ENCODE results near the gene MYH7B.

The MYH7B gene

DNA sequence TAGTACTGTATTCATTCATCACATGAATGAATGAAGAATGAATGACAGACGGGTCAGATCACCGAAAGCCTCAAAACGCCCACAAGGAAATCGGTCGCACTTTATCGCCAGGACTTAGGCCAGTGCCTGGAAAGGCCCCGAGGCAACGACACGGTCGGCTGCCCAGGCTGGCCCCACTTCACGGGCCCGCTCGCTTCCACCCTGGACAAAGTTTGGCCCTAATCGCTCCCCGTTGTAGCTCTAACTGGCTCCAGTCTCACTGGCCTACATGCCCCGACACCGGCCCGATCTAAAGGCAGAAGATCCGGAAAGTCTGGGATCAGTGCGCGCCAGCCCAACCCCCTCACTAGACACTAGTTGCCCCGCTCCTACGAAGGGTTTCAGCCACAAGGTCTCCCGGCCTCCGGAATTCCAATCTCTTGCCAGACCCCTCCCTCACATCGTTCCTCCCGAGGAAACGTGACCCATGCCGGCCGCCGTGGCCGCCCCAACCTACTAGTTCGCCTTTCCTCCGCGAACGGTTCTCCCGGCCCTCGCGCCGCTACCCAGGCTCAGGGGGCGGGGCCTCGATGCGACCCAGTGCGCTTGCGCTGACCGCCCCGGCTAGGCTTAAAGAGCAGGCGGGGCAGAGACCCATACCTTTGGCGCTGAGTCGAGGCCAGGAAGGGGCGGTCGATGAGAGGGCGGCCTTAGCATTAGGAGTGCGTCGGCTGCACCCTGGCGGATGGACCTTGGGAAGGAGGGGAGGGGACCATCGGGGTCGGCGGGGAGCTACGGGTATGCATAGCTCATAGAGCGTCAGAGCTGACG is at the start of gene MYH7B, which contains the start of gene GSS:
TSS of gene MYH7B (plus strand) at position 638 of the 810 bp plus-strand sequence. CDS start 22,138 bp downstream, outside the sequence.
TSS of gene GSS (minus strand) at position 576 of the 810 bp plus-strand sequence. CDS start 3,954 bp downstream, outside the sequence.
- peak; percentile 93 for DNase-seq (ENCODE audit: low read depth)

- DNase-seq (ENCODE audit: low read depth) = no peak
Measured at GRCh38 chr20:34907616-34908469, 47.8 kb upstream of the MYH7B start.

- DNase-seq (ENCODE audit: low read depth) = no peak
Measured at GRCh38 chr20:34915131-34915530, 40.5 kb upstream of the MYH7B start.

DNA sequence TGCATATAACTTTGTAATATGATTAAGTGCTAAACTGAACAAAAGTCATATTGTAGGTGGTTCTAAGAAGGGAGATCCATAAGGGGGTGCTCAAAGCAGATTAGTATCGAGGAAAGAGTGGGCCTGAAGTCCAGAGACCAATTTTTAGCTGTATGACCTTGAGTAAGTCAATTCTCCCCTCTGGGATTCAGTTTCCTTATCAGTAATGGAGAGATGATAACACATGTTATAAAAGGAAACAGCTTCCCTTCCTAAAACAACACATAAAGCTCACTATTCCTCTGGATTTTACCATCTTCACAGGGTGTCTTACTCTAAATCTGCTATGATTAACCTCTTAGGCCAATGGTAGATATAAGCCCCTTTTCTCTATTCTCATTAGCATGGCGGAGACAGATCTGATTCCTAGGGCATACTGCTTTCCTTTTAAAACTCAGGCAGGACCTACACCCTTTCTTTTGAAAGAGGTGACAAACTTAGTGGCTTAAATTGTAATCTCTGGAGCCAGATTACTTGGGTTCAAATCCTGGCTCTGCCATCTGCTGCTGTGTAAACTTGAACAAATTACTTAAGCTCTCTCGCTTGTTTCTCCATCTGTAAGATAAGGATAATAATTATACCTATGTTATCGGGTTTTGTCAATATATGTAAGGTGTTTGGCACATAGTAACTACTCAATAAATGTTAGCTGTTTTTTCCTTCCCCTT is 39.8 kb upstream of the MYH7B start:
- no peak for DNase-seq (ENCODE audit: low read depth)

GRCh38 chr20:34916774-34917354 is 38.8 kb upstream of the MYH7B start:
- no peak for DNase-seq (ENCODE audit: low read depth)

- no peak for DNase-seq (ENCODE audit: low read depth)
Measured at GRCh38 chr20:34920055-34920454, 35.6 kb upstream of the MYH7B start.

DNA sequence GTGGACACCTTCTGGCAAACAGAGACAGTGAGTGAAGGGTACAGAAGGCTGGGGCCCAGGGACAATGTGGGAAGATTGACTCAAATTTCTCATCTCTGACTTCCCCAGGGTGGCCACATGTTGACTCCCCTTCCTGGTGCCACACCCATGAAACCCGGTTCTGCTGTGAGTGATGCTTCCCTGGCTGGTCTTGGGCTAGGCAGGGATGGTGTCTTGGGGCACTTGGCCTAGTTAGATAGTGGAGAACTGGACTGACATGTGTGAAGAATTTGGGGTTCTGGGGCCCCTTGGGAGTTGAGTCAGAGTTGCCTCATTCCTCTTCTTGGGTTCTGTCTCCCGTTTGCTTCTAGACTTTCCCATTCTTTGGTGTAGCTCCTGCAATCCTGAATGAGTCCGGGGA is 34.2 kb upstream of the MYH7B start:
- no peak for DNase-seq (ENCODE audit: low read depth)

- DNase-seq (ENCODE audit: low read depth) = no peak
Measured at GRCh38 chr20:34922654-34923381, 32.9 kb upstream of the MYH7B start.

DNA sequence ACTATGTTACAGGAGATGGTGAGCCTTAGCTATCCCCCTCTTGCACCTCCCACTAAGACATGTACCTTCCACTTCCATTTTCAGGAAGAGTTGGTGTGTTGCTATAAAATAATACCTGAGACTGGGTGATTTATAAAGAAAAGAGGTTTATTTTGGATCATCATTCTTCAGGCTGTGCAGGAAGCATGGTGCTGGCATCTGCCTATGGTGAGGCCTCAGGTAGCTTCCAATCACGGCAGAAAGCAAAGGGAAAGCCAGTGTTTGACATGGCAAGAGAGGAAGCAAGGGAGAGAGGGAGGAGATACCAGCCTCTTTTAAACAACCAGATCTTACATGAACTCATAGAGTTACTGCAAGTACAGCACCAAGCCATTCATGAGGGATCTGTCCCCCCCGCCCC is 32.3 kb upstream of the MYH7B start:
- no peak for DNase-seq (ENCODE audit: low read depth)

GRCh38 chr20:34925341-34925740 is 30.3 kb upstream of the MYH7B start:
- DNase-seq (ENCODE audit: low read depth) = no peak

GRCh38 chr20:34925981-34926380 is 29.7 kb upstream of the MYH7B start:
- no peak for DNase-seq (ENCODE audit: low read depth)

GRCh38 chr20:34926581-34926980 is 29.1 kb upstream of the MYH7B start:
- no peak for DNase-seq (ENCODE audit: low read depth)

DNA sequence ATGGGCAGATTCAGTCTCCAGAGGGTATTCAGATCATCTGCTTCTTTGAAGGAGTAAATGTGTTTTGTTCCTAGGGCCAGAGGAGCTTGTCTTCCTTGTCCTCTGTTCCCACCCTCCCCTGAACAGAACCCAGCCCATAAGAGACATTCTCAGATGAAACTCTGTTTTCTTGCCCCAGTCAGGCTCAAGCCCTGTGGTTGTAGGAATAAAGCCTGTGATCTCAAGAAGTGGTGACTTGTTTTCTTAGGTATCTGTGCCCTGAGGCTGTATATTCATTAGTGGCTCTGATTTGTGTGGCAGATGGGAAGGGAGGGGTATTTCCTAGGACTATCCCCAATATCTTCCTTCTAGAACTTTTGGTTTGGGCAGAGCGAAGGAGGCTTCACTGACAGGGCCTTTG is 27.9 kb upstream of the MYH7B start:
- no peak for DNase-seq (ENCODE audit: low read depth)

DNA sequence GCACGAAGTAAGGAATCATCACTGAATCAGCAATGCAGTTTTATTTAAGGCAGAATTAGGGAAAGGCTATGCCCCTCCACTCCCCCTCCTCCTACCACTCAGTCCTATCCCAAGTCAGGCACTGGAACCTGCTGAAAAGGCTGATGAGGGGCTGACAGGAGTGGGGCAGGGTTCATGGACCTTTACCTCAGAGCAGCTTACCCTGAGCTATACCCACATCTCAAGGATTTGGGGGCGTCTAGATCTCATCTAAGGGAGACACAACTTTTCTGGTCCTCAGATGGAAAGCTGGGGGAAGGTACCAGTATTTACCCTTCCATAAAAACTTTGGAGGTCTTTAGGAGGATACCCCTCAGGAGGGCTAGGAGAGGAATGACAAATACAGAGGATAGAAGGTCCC is 27.3 kb upstream of the MYH7B start:
- no peak for DNase-seq (ENCODE audit: low read depth)

GRCh38 chr20:34931771-34932170 is 23.9 kb upstream of the MYH7B start:
- no peak for DNase-seq (ENCODE audit: low read depth)

GRCh38 chr20:34938466-34939163 is 17.1 kb upstream of the MYH7B start:
- no peak for DNase-seq (ENCODE audit: low read depth)

DNA sequence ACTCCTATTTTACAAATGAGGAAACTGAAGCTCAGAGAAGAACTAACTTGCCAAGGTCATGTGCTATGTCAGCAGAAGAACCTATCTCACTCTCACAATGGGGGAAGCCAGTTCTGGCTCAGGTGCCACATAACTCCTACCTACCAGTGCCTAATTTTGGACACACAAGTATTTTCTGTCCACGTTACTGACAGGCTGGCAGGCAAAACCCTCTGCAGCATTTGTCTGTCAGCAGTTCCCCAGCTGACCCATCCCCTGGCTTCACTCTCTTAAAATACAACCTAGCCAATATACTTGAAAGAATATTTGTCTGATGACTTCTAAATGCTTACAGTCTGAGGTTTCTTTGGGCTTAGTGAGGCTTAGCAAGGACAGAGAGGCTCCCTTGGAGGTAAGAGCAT is 15.6 kb upstream of the MYH7B start:
- no peak for DNase-seq (ENCODE audit: low read depth)

- no peak for DNase-seq (ENCODE audit: low read depth)
Measured at GRCh38 chr20:34941226-34941625, 14.4 kb upstream of the MYH7B start.

DNA sequence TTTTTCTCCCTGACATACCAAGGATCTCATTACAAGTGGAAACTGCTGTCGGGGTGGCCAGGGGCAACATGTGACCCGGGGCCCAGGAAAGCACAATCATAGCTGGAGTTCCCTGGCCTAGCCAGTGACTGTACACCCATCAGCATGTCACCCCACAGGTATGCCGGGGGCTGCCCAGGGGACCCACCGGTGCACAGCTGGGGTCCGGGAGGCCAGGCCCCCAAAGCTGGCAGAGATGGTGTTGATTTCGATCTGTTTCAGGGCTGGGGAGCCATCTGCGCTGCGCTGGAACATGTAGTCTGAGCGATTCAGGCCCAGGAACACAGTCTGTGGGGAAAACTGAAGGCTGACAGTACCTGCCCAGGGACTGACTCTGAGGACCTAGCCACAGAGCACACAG is 13.4 kb upstream of the MYH7B start:
- DNase-seq (ENCODE audit: low read depth) = no peak

- DNase-seq (ENCODE audit: low read depth) = no peak
Measured at GRCh38 chr20:34943808-34944567, 11.7 kb upstream of the MYH7B start.

Data from activated T-helper 9 cell treated with anti-CD3 and anti-CD28 coated beads, Interleukin-2, amount 50 U/mL, for 16 hours (primary cell).